Body of pancreas (tissue), 4 donors: ENCODE data around the gene KMT2C.
"Not testable (repeated sequence)": the region's sequence is repeated elsewhere in the genome, so short reads cannot be mapped to it uniquely, and the experiment has no call there.

ENCODE experiments used
- CTCF ChIP-seq, 7 experiments: fragments of 450-650 bp in 4 of 7; fragments of 200-600 bp in 3 of 7; sonication (generic) in 3 of 7; IDR thresholded peaks; one replicate each; pipeline ENCODE4 v1.5.1; 2016 to 2019; ENCODE audit warnings: antibody characterized with exemption in 7 of 7
- POLR2A ChIP-seq, 3 donors: fragments of 450-650 bp; IDR thresholded peaks; one replicate each; pipeline ENCODE4 v1.6.1; 2016; ENCODE audit warnings: antibody characterized with exemption in 3 of 3, mild to moderate bottlenecking in 2 of 3

GRCh38 chr7:152380931-152381578 lies 54.7 kb downstream of the KMT2C start:
- not testable (repeated sequence) for TF ChIP-seq CTCF, POLR2A (IDR thresholded peaks at IDR 0.05)
